Upper lobe of right lung (tissue), 1 donor: ENCODE data around the gene HOXA10. TPM values are rescaled to one million over a fixed set of nuclear protein-coding genes. Genes with fewer than 3 reads are reported as not detected.

ENCODE experiments used
- ATAC-seq: fragments of 200-7000 bp; cut with Tn5 transposase; one replicate; pipeline ENCODE4 v1.9.1; 2020; ENCODE audit warnings: mild to moderate bottlenecking, moderate library complexity
- DNase-seq: peaks from one replicate; pipeline ENCODE4 v3.0.0-alpha.2; 2020
- H3K27ac ChIP-seq: fragments of 200-600 bp; one replicate; pipeline ENCODE4 v1.8.0; 2022
- H3K27me3 ChIP-seq: fragments of 200-600 bp; one replicate; pipeline ENCODE4 v1.8.0; 2022; ENCODE audit warnings: mild to moderate bottlenecking
- H3K36me3 ChIP-seq: fragments of 200-600 bp; one replicate; pipeline ENCODE4 v1.8.0; 2022
- H3K4me1 ChIP-seq: fragments of 200-600 bp; one replicate; pipeline ENCODE4 v1.8.0; 2022
- H3K4me3 ChIP-seq: fragments of 200-600 bp; one replicate; pipeline ENCODE4 v1.8.0; 2022; ENCODE audit warnings: mild to moderate bottlenecking
- H3K9me3 ChIP-seq: fragments of 200-600 bp; one replicate; pipeline ENCODE4 v1.8.0; 2022
- CTCF ChIP-seq: fragments of 200-600 bp; IDR thresholded peaks from one replicate; pipeline ENCODE4 v1.8.0; 2022; ENCODE audit warnings: antibody characterized with exemption
- intact Hi-C: fragments of 100-400 bp; cut with DNase I; formaldehyde crosslinking; loops from one replicate; pipeline ENCODE4 v1.11.0; 2022
- total RNA-seq: library from RNA; stranded (reverse); fragmentation: NEBNext Ultra II Directional; extraction: Animal tissue kit (Norgen Biotek cat#: 25700); gene quantifications from one replicate; pipeline ENCODE4 v1.2.1, GENCODE V29; 2021
- donor health status: DM: no; HTN: yes; CAD: no; lungs with severe emphysema.

The HOXA10 gene
- total RNA-seq, 1 donor from 2014 or later, result 0.38 TPM

- Histone ChIP-seq H3K27ac (no peak within 1 kb of the TSS), H3K9me3 (no peaks in the 10 kb centered on the region), H3K4me3 (peak within 1 kb of the TSS; percentile 39), H3K27me3 (peaks cover 94% of the 10 kb centered on the region), H3K36me3 (no peaks in the 10 kb centered on the region), H3K4me1 (peaks cover 32% of the 10 kb centered on the region)
- DNase-seq (peak; percentile 76), ATAC-seq (peak; percentile 25)
- no peak for TF ChIP-seq CTCF
- intact Hi-C loops, result loop anchor here (10.0 kb wide), 2 partner anchors 1271 to 1301 kb away; no protein-coding TSS in a partner anchor
Observed at GRCh38 chr7:27165089-27165995, 8.8 kb downstream of the HOXA10 start, which contains the start of gene HOXA9. Gene HOXA9 (minus strand): TSS chr7:27165537. CDS start chr7:27165457, 80 bp downstream.

GRCh38 chr7:27164367-27165088 is 9.6 kb downstream of the HOXA10 start:
- Histone ChIP-seq H3K27me3 (peaks cover 94% of the 10 kb centered on the region), H3K36me3 (no peaks in the 10 kb centered on the region), H3K27ac (no peak overlapping the region), H3K4me3 (peak overlapping the region; percentile 39), H3K4me1 (peaks cover 30% of the 10 kb centered on the region), H3K9me3 (no peaks in the 10 kb centered on the region)
- TF ChIP-seq CTCF, result no peak
- DNase-seq, result peak; percentile 70
- intact Hi-C loops, result loop anchor here (10.0 kb wide), 2 partner anchors 1270 to 1300 kb away; no protein-coding TSS in a partner anchor
- no peak for ATAC-seq

- ATAC-seq, result no peak
- intact Hi-C loops, result loop anchor here (10.0 kb wide), 2 partner anchors 1269 to 1299 kb away; no protein-coding TSS in a partner anchor
- Histone ChIP-seq H3K4me3 (peak overlapping the region; percentile 39), H3K36me3 (no peaks in the 10 kb centered on the region), H3K9me3 (no peaks in the 10 kb centered on the region), H3K27ac (no peak overlapping the region), H3K4me1 (peaks cover 29% of the 10 kb centered on the region), H3K27me3 (peaks cover 94% of the 10 kb centered on the region)
- DNase-seq, result no peak
- TF ChIP-seq CTCF, result no peak
Observed at GRCh38 chr7:27164045-27164366, 10.1 kb downstream of the HOXA10 start.

- no peak overlapping the region for H3K27ac ChIP-seq
- H3K36me3 ChIP-seq, result no peaks in the 10 kb centered on the region
- no peaks in the 10 kb centered on the region for H3K9me3 ChIP-seq
- DNase-seq (peak; percentile 13), ATAC-seq (no peak)
- H3K4me1 ChIP-seq, result peaks cover 29% of the 10 kb centered on the region
- H3K27me3 ChIP-seq, result peaks cover 93% of the 10 kb centered on the region
- H3K4me3 ChIP-seq, result no peak overlapping the region
- no peak for TF ChIP-seq CTCF
- intact Hi-C loops, result loop anchor here (10.0 kb wide), 2 partner anchors 1269 to 1299 kb away; no protein-coding TSS in a partner anchor
Observed at GRCh38 chr7:27163288-27164044, 10.7 kb downstream of the HOXA10 start.

- DNase-seq, result no peak
- no peak for TF ChIP-seq CTCF
- Histone ChIP-seq H3K27ac (no peak overlapping the region), H3K36me3 (no peaks in the 10 kb centered on the region), H3K27me3 (peaks cover 93% of the 10 kb centered on the region), H3K4me1 (peaks cover 29% of the 10 kb centered on the region), H3K9me3 (no peaks in the 10 kb centered on the region), H3K4me3 (no peak overlapping the region)
- intact Hi-C loops, result loop anchor here (10.0 kb wide), 2 partner anchors 1268 to 1298 kb away; no protein-coding TSS in a partner anchor
- ATAC-seq, result no peak
Observed at GRCh38 chr7:27162561-27163287, 11.4 kb downstream of the HOXA10 start.
